ENCODE measurements around the gene PPP1R12A. TPM values are rescaled to one million over a fixed set of nuclear protein-coding genes. Genes with fewer than 3 reads are reported as not detected.
"Not testable (repeated sequence)": the region's sequence is repeated elsewhere in the genome, so short reads cannot be mapped to it uniquely, and the experiment has no call there.

Gene PPP1R12A
- total and polyA plus RNA-seq, 5 donors, result 20.2 to 77.1 (median 70.5) TPM

DNA sequence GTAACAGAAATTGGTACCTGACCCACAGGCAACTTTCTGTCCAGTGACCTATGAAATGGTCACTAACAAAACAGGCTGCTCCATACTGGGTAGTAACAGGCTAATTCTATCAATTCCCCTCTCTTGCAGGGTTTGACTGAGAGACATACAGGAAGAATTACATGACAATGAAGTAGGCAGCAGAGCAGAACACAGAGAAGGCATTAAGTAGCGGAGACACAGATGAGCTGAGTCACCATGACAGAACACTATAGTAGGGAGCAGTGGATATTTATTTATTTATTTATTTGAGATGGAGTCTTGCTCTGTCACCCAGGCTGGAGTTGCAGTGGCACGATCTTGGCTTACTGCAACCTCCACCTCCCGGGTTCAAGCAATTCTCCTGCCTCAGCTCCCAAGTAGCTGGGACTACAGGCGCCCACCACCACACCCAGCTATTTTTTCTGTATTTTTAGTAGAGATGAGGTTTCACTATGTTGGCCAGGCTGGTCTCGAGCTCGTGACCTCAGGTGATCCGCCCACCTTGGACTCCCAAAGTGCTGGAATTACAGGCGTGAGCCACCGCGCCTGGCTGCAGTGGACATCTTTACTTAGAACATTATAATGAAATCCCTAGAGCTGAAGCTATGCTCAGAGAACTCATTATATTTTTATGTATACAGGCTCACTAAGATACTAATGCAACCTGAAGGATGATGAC lies 150.4 kb downstream of the PPP1R12A start:
- H3K4me1 ChIP-seq (ENCODE audit: control insufficient read depth, insufficient read depth, low read length); H3K27me3 ChIP-seq (ENCODE audit: control insufficient read depth, insufficient read depth); H3K4me3 ChIP-seq (ENCODE audit: low read length); DNase-seq; H3K9me3 ChIP-seq (ENCODE audit: control insufficient read depth, low read length); H3K27ac ChIP-seq (ENCODE audit: low read length): not testable (repeated sequence)
- ATAC-seq, result peak in 1 of 2 donors; percentile 31
- WGBS, result 88% methylated on average over 10 of the region's 10 CpGs
- intact Hi-C loops (cut with DNase I), result loop anchor here in 1 of 4 donors (10.0 kb wide), 1 partner anchor 150 kb away; the partner anchor contains the start of gene PPP1R12A

DNA sequence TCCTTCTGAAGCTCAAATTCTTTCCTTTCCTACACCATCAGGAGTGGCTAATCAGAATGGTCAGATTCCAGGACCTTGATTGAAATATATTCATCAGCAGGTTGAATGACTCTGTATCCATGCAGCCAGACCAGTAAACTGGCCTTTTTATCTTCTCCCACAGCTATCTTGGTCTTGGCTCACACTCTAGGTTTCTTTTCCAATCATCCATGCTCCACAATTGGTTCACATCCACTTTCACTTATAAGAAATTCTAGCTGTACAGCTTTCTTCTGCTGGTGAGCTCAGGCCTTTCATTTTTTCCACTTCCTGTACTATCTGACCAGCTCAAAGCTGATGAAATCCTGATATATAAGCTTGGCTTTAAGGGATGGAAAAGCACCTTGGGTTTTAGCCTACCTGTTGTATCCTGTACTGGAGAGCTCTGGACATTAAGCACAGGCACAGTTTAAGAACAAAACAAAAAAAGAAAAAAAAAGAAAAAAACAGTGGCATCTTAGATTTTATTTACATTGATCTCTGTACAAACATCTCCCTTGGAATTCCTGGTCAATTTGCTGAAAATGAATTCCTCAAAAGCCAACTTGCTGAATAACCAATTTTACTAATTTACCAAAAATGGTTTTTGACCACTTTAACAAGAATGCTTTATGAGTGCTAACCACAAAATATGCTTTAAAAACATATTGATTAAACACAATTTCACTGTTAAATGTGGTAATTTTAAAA lies 152.6 kb downstream of the PPP1R12A start:
- Histone ChIP-seq H3K4me3 (ENCODE audit: low read length) (no peak overlapping the region), H3K27ac (ENCODE audit: low read length) (no peak overlapping the region), H3K27me3 (ENCODE audit: control insufficient read depth, insufficient read depth) (no peaks in the 10 kb centered on the region), H3K9me3 (ENCODE audit: control insufficient read depth, low read length) (no peaks in the 10 kb centered on the region), H3K4me1 (ENCODE audit: control insufficient read depth, insufficient read depth, low read length) (no peaks in the 10 kb centered on the region)
- DNase-seq, result no peak
- peak; percentile 87 to 88 for ATAC-seq
- intact Hi-C loops (cut with DNase I), result loop anchor here in 1 of 4 donors (10.0 kb wide), 1 partner anchor 152 kb away; the partner anchor contains the start of gene PPP1R12A

DNA sequence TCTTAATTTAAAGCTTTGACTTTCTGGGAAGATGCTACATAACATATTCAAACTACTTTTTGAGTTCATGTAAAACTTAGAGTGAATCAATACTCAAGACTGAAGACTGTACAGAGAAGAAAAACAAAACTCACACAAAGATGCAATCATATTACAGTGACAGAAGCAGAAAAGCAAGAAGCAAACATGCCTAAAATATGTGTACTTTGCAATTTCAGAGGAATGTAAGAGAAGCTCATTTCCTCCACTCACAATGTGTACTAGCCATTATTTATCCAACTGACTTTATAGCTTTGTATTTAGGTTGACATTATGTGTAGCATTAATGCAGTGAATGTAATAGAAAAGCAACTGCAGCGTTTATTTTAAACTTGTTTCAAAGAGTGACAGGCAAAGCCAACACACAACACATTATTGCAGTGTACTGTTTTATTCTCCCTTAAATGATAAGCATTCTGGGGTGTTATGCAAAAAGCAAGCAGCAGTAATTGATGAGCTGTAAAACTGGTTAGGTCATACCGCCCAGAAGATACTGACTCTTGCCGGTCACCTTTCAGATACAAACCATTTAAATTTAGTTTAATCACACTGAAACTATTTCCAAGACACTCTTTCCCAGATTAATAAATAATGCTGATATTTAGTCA lies 156.0 kb downstream of the PPP1R12A start:
- H3K9me3 ChIP-seq (ENCODE audit: control insufficient read depth, low read length), result no peaks in the 10 kb centered on the region
- no peak overlapping the region for H3K4me3 ChIP-seq (ENCODE audit: low read length)
- H3K27me3 ChIP-seq (ENCODE audit: control insufficient read depth, insufficient read depth), result no peaks in the 10 kb centered on the region
- H3K27ac ChIP-seq (ENCODE audit: low read length), result no peak overlapping the region
- ATAC-seq (no peak), DNase-seq (no peak)
- H3K4me1 ChIP-seq (ENCODE audit: control insufficient read depth, insufficient read depth, low read length), result no peaks in the 10 kb centered on the region
- WGBS, result 80% methylated on average over 3 of the region's 3 CpGs
- intact Hi-C loops (cut with DNase I), result no loop called here

DNA sequence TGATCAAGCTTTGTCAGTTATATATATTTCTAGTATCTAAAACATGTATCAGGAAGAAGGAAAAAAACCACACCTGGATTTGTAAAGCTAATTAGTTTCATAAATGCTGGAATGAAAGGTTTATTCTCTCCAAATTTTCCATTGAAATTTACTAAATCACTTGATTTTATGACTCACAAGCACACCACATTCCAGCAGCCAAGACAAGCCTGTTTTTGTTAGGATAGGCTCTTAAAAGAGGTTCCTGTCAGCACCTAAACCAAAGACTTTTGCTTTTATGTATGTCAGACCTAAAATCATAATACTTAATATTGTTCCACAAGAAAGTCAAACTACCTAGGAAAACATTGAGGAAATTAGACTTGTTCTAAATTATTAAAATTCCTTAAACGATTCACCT lies 158.8 kb downstream of the PPP1R12A start:
- Histone ChIP-seq H3K27me3 (ENCODE audit: control insufficient read depth, insufficient read depth) (no peaks in the 10 kb centered on the region), H3K27ac (ENCODE audit: low read length) (no peak overlapping the region), H3K4me3 (ENCODE audit: low read length) (no peak overlapping the region), H3K9me3 (ENCODE audit: control insufficient read depth, low read length) (no peaks in the 10 kb centered on the region), H3K4me1 (ENCODE audit: control insufficient read depth, insufficient read depth, low read length) (no peaks in the 10 kb centered on the region)
- DNase-seq, result no peak
- 60% methylated on average over 1 of the region's 1 CpG for WGBS
- intact Hi-C loops (cut with DNase I), result no loop called here
- ATAC-seq, result peak; percentile 32 to 70

DNA sequence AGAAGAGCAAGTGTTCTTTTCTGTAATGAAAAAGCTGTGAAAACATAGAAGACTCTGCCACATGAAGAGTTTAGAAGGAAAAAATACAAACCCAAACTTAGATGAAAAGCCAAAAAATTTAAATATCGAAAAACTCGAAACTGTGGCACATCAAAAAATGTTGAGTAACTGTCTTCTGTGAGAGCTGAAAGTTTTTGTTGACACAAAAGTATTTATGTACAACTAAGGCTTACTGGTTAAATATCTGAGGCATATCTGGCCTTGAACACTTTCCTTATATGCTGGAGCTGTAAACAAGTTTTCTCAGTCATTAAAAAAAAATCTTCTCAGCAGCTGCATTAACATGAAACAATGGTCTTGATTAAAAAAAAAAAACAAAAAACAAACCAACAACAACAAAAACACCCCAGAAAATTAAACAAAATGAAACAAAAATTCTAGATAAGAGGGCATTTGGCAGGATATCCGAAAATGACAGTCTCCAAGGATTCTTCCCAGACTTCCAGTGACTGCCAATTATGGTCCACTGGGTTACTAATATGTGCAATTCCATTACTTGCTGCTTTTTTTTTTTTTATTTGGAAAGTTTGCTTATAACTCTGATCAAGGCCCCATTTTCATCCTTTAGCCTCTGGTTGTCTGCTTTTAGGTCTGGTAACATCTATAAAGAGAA lies 159.4 kb downstream of the PPP1R12A start:
- H3K4me3 ChIP-seq (ENCODE audit: low read length), result no peak overlapping the region
- WGBS, result 44% methylated on average over 3 of the region's 3 CpGs
- no peak overlapping the region for H3K27ac ChIP-seq (ENCODE audit: low read length)
- intact Hi-C loops (cut with DNase I), result no loop called here
- ATAC-seq (peak in 1 of 2 donors; percentile 78), DNase-seq (no peak)
- no peaks in the 10 kb centered on the region for H3K9me3 ChIP-seq (ENCODE audit: control insufficient read depth, low read length)
- no peaks in the 10 kb centered on the region for H3K4me1 ChIP-seq (ENCODE audit: control insufficient read depth, insufficient read depth, low read length)
- H3K27me3 ChIP-seq (ENCODE audit: control insufficient read depth, insufficient read depth), result no peaks in the 10 kb centered on the region

DNA sequence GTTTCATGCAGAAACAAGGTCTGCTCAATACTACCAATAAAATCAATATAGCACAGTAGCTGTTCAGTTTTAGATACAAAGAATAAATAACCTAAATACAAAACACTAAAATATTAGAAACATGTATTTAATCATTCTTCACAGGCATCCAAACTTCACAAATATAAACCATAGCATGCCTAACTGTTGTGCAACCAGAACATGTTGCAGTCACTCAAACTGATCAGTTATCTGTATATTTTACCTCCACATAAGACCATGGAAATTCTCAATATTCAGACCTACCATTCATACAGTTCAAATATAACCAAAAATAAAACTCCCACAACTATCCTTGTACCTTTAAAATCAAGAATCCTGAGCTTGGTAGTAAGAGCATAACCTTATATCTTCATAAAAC lies 161.0 kb downstream of the PPP1R12A start:
- DNase-seq (no peak), ATAC-seq (no peak)
- Histone ChIP-seq H3K9me3 (ENCODE audit: control insufficient read depth, low read length) (no peaks in the 10 kb centered on the region), H3K27ac (ENCODE audit: low read length) (no peak overlapping the region), H3K4me1 (ENCODE audit: control insufficient read depth, insufficient read depth, low read length) (no peaks in the 10 kb centered on the region), H3K4me3 (ENCODE audit: low read length) (no peak overlapping the region), H3K27me3 (ENCODE audit: control insufficient read depth, insufficient read depth) (no peaks in the 10 kb centered on the region)
- intact Hi-C loops (cut with DNase I), result no loop called here

DNA sequence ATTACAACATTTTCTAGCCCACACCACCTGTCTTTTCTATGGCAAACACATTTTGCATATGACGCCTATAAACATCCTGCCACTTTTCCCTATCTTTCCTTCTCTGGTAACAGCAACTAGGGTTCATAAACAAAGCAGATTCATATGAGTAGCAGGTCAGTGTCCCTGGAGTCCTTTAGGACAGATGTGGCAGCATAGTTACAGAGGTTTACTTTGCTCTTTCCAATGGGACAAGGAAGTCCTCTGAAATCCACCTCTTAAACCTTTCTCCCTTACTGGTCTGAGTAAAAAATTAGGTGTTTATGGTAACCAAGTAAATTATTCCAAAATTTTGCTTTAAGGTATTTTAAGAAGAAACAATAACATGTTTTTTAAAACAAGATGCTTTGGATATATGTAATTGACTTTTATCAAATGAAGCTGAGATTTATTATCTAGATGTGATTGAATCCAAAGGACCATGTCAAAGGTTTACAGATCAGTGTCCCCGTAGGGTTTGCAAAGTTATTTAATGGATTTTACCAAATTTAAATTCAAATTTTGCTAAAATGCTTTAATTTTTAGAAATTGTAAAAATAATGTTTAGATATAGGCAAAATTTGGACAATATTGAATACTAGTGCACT lies 164.9 kb downstream of the PPP1R12A start:
- Histone ChIP-seq H3K9me3 (ENCODE audit: control insufficient read depth, low read length) (no peaks in the 10 kb centered on the region), H3K4me1 (ENCODE audit: control insufficient read depth, insufficient read depth, low read length) (no peaks in the 10 kb centered on the region), H3K27ac (ENCODE audit: low read length) (peak overlapping the region; percentile 15), H3K27me3 (ENCODE audit: control insufficient read depth, insufficient read depth) (no peaks in the 10 kb centered on the region), H3K4me3 (ENCODE audit: low read length) (no peak overlapping the region)
- intact Hi-C loops (cut with DNase I), result loop anchor here in 1 of 4 donors (10.0 kb wide), 1 partner anchor 415 kb away; no protein-coding TSS in a partner anchor
- WGBS, result 84% methylated on average over 2 of the region's 2 CpGs
- peak; percentile 44 to 61 for ATAC-seq
- DNase-seq, result no peak

DNA sequence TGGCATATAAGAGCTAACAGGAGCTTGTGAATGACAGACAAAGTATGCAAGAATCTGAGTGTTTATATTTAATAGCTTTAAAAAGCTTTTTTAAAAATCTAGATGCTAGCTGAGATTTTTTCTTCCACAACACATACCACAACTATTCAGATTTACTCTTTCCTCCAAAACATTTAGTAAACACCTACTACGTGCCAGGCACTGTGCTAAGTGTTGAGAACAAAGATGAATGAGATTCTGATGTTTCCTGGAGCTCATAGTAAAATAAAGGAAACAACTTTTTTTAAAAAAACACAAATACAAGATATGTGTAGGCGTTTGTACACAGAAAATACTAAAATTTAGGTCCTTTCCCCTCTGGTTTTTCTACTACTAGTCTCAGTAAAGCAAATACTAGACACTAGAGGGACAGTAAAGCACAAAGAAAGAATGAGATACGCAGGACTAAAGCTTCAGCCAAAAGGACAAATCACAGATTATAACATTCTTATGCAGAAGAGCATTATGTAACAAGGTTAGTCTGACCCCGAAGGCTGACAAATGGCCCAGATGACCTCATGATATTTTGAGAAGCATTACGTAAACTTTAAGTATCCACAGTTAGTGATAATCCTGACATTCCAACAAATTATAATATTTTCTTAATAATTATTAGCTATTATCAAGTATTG lies 165.6 kb downstream of the PPP1R12A start:
- no peaks in the 10 kb centered on the region for H3K9me3 ChIP-seq (ENCODE audit: control insufficient read depth, low read length)
- no peaks in the 10 kb centered on the region for H3K27me3 ChIP-seq (ENCODE audit: control insufficient read depth, insufficient read depth)
- no peak overlapping the region for H3K27ac ChIP-seq (ENCODE audit: low read length)
- peak; percentile 57 to 83 for ATAC-seq
- 49% methylated on average over 5 of the region's 5 CpGs for WGBS
- intact Hi-C loops (cut with DNase I), result loop anchor here in 1 of 4 donors (10.0 kb wide), 1 partner anchor 415 kb away; no protein-coding TSS in a partner anchor
- H3K4me3 ChIP-seq (ENCODE audit: low read length), result no peak overlapping the region
- H3K4me1 ChIP-seq (ENCODE audit: control insufficient read depth, insufficient read depth, low read length), result no peaks in the 10 kb centered on the region
- DNase-seq, result no peak

DNA sequence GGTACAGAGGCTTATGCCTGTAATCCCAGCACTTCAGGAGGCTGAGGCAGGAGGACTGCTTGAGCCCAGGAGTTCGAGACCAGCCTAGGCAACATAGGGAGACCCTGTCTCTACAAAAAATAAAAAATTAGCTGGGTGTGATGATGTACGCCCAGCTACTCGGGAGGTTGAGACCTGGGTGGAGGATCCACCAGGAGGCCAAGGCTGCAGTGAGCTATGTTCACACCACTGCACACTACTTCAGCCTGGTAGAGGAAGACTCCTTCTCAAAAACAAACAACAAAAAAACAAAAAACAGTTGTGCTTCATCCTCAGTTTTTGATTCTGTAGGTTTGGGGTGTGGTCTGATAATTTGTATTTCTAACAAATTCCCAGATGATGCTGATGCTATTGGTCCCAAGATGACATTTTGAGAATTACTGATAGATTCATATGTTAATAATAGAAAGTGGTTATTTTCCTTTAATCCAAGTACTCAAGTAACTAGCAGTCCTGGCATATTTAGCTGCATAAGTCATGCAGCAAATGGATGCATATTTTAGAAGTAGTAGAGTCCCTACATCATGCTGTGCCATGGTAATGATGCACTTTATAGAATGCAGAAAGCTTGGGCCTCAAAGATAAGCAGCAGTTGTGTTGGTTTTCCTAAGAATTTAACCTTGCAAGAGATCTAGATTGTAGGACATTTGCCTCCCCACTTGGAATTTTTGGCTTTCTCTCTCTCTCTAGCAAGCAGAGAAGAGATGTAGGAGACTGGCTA lies 168.0 kb downstream of the PPP1R12A start:
- Histone ChIP-seq H3K27me3 (ENCODE audit: control insufficient read depth, insufficient read depth) (no peaks in the 10 kb centered on the region), H3K9me3 (ENCODE audit: control insufficient read depth, low read length) (no peaks in the 10 kb centered on the region), H3K4me3 (ENCODE audit: low read length) (no peak overlapping the region), H3K4me1 (ENCODE audit: control insufficient read depth, insufficient read depth, low read length) (no peaks in the 10 kb centered on the region), H3K27ac (ENCODE audit: low read length) (no peak overlapping the region)
- intact Hi-C loops (cut with DNase I), result loop anchor here in 1 of 4 donors (10.0 kb wide), 1 partner anchor 418 kb away; no protein-coding TSS in a partner anchor
- ATAC-seq, result no peak
- WGBS, result 91% methylated on average over 3 of the region's 3 CpGs
- DNase-seq, result no peak

Measured in right cardiac atrium (tissue), 5 donors.